Karpas-422 (cell line): ENCODE data around the gene NOP53. TPM values are rescaled to one million over a fixed set of nuclear protein-coding genes. Genes with fewer than 3 reads are reported as not detected.
A peak's percentile ranks its signal among the peaks of the same experiment; 100 is the strongest.

Experiments
- DNase-seq: peaks from one replicate; pipeline ENCODE4 v3.0.0-alpha.2; 2015
- H2AFZ ChIP-seq: fragments of 200-600 bp; sonication (generic); 2 replicates; pipeline ENCODE4 v1.6.1; 2014; ENCODE audit warnings: antibody characterized with exemption, low read length, mixed read lengths
- H3K27ac ChIP-seq: fragments of 200-600 bp; sonication (generic); 2 replicates; pipeline ENCODE4 v1.5.1; 2014; ENCODE audit warnings: mild to moderate bottlenecking, low read length, moderate library complexity
- H3K27me3 ChIP-seq: fragments of 200-600 bp; sonication (generic); 2 replicates; pipeline ENCODE4 v1.6.1; 2014; ENCODE audit warnings: low read length, mixed read lengths
- H3K36me3 ChIP-seq: fragments of 200-600 bp; sonication (generic); 2 replicates; pipeline ENCODE4 v1.6.1; 2014; ENCODE audit warnings: low read length, mixed read lengths; ENCODE audit not compliant: insufficient read depth
- H3K4me1 ChIP-seq: fragments of 200-600 bp; sonication (generic); 2 replicates; pipeline ENCODE4 v1.6.1; 2014; ENCODE audit warnings: mild to moderate bottlenecking, low read length, mixed read lengths
- H3K4me2 ChIP-seq: fragments of 200-600 bp; sonication (generic); 2 replicates; pipeline ENCODE4 v1.6.1; 2014; ENCODE audit warnings: low read length, low read depth, mild to moderate bottlenecking; ENCODE audit not compliant: poor library complexity, severe bottlenecking
- H3K4me3 ChIP-seq: fragments of 200-600 bp; sonication (generic); 2 replicates; pipeline ENCODE4 v1.5.1; 2014; ENCODE audit warnings: mild to moderate bottlenecking, antibody characterized with exemption, low read length, mixed read lengths
- H3K79me2 ChIP-seq: fragments of 200-600 bp; sonication (generic); 2 replicates; pipeline ENCODE4 v1.6.1; 2014; ENCODE audit warnings: mild to moderate bottlenecking, low read length, mixed read lengths
- H3K9ac ChIP-seq: fragments of 200-600 bp; sonication (generic); 2 replicates; pipeline ENCODE4 v1.6.0; 2014; ENCODE audit warnings: low read length
- H3K9me2 ChIP-seq: fragments of 200-600 bp; sonication (generic), shearing (Covaris generic); replicated peaks from 2 replicates; pipeline ENCODE4 v1.6.0; 2014; ENCODE audit warnings: mild to moderate bottlenecking, low read length, moderate library complexity; ENCODE audit not compliant: insufficient read depth
- H3K9me3 ChIP-seq: fragments of 300-700, 200-600 bp; sonication (generic); 2 replicates; pipeline ENCODE4 v1.6.1; 2014; ENCODE audit warnings: low read length, mixed read lengths
- H4K20me1 ChIP-seq: fragments of 200-600 bp; sonication (generic); 2 replicates; pipeline ENCODE4 v1.6.1; 2014; ENCODE audit warnings: mild to moderate bottlenecking, antibody characterized with exemption, low read length, low read depth; ENCODE audit not compliant: insufficient read depth
- total RNA-seq: library from RNA; depleted of rRNA; stranded (reverse); fragments of >200 nt; shearing (Covaris generic); gene quantifications from 2 replicates; pipeline ENCODE4 v1.2.3, GENCODE V29; 2014; ENCODE audit warnings: low replicate concordance; rRNA removed

Gene NOP53
- total RNA-seq = 145 and 293 TPM in 2 replicates

DNA sequence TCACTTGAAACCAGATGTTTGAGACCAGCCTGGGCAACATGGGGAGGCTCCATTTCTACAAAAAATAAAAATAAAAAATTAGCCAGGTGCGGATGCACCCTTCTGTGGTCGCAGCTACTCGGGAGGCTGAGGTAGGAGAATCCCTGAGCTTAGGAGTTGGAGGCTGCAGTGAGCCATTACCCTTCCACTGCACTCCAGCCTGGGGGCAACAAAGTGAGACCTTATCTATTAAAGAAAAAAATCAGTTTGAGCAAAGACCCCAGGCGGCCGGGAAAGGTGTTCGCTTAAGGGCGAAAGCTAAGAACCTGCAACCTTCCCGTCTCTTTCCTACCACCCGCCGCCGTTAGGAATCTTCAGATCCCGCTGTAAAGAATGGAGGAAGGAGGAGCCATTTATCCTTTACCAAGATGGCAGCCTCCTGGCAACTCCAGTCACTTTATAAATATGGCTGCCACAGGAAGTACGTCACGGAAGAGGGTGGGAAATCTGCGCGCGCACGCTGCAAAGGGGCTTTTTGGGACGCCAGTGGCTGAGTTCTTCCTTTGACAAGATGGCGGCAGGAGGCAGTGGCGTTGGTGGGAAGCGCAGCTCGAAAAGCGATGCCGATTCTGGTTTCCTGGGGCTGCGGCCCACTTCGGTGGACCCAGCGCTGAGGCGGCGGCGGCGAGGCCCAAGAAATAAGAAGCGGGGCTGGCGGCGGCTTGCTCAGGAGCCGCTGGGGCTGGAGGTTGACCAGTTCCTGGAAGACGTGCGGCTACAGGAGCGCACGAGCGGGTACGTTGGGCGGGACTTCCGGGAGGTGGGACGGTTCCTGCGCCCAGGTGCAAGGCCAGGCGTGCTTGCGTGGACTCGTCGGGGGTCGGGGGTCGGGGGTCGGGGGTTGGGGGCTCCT is at the start of gene NOP53:
Gene NOP53 (plus strand): TSS at position 537 of the 892 bp plus-strand sequence. CDS start 14 bp downstream, at position 551.
- no peaks in the 10 kb centered on the region for H3K27me3 ChIP-seq
- H3K9me2 ChIP-seq = no peaks in the 10 kb centered on the region
- peak within 1 kb of the TSS; percentile 64 for H3K4me2 ChIP-seq
- peaks cover 28% of the 10 kb centered on the region for H3K79me2 ChIP-seq
- H3K4me3 ChIP-seq = peak within 1 kb of the TSS; percentile 98
- peaks cover 24% of the 10 kb centered on the region for H3K4me1 ChIP-seq
- peaks cover 16% of the 10 kb centered on the region; the same call in 1 of the 2 replicates for H3K36me3 ChIP-seq
- H2AFZ ChIP-seq = peak within 1 kb of the TSS; percentile 94; the same call in 1 of the 2 replicates
- H3K27ac ChIP-seq = peak within 1 kb of the TSS; percentile 62; the same call in 1 of the 2 replicates
- H3K9ac ChIP-seq = peak within 1 kb of the TSS; percentile 94
- DNase-seq = peak; percentile 99
- H4K20me1 ChIP-seq = no peaks in the 10 kb centered on the region
- no peaks in the 10 kb centered on the region for H3K9me3 ChIP-seq

- Histone ChIP-seq H3K36me3 (no peaks in the 10 kb centered on the region), H3K79me2 (no peaks in the 10 kb centered on the region), H3K4me3 (no peak overlapping the region), H3K4me1 (no peaks in the 10 kb centered on the region), H3K27me3 (no peaks in the 10 kb centered on the region), H3K9me3 (no peaks in the 10 kb centered on the region), H3K4me2 (no peak overlapping the region), H2AFZ (no peak overlapping the region), H3K27ac (no peak overlapping the region), H3K9ac (no peak overlapping the region), H3K9me2 (no peaks in the 10 kb centered on the region), H4K20me1 (no peaks in the 10 kb centered on the region)
- no peak for DNase-seq
Measured at GRCh38 chr19:47696635-47697034, 48.7 kb upstream of the NOP53 start.

GRCh38 chr19:47697863-47698609 is 47.3 kb upstream of the NOP53 start:
- no peak overlapping the region for H3K4me2 ChIP-seq
- H3K27ac ChIP-seq = no peak overlapping the region
- no peaks in the 10 kb centered on the region for H3K9me2 ChIP-seq
- H3K36me3 ChIP-seq = no peaks in the 10 kb centered on the region
- no peaks in the 10 kb centered on the region for H3K27me3 ChIP-seq
- H3K4me3 ChIP-seq = no peak overlapping the region
- no peaks in the 10 kb centered on the region for H3K4me1 ChIP-seq
- H3K9me3 ChIP-seq = no peaks in the 10 kb centered on the region
- no peak overlapping the region for H2AFZ ChIP-seq
- peak; percentile 89 for DNase-seq
- no peaks in the 10 kb centered on the region for H4K20me1 ChIP-seq
- H3K9ac ChIP-seq = no peak overlapping the region
- no peaks in the 10 kb centered on the region for H3K79me2 ChIP-seq

GRCh38 chr19:47698631-47699359 is 46.6 kb upstream of the NOP53 start:
- H3K4me3 ChIP-seq = no peak overlapping the region
- H3K4me1 ChIP-seq = no peaks in the 10 kb centered on the region
- no peaks in the 10 kb centered on the region for H3K79me2 ChIP-seq
- no peak for DNase-seq
- H2AFZ ChIP-seq = no peak overlapping the region
- no peaks in the 10 kb centered on the region for H4K20me1 ChIP-seq
- no peaks in the 10 kb centered on the region for H3K27me3 ChIP-seq
- H3K27ac ChIP-seq = no peak overlapping the region
- H3K9me2 ChIP-seq = no peaks in the 10 kb centered on the region
- H3K36me3 ChIP-seq = no peaks in the 10 kb centered on the region
- H3K9ac ChIP-seq = no peak overlapping the region
- H3K9me3 ChIP-seq = no peaks in the 10 kb centered on the region
- no peak overlapping the region for H3K4me2 ChIP-seq

DNA sequence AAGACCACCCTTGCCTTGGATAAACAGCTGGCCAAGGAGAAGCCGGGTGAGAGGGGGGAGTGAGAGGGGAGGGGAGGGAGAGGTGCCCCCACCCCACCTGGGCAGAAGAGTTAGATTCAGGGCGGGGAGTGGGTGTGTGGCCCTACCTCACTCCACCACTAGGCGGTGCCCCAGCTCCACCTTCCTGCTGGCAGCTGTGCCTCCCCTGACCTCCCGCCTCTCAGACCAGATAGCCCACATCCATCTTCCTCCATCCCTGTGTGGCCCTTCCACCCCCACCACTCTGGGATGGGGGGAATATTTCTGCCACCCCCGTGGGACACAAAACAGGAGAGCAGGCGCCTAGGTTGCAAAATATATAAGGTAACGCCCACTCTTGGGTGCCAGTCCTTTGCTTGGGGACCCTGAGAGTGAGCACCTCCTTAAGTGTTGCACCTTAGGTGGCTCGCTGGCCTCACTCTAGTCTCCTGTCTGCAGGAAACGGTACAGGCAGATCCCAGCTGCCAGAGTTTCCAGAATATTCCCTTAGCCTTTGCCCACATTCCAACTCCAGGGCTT is 45.9 kb upstream of the NOP53 start:
- DNase-seq = peak; percentile 85
- Histone ChIP-seq H3K4me1 (no peaks in the 10 kb centered on the region), H3K4me3 (no peak overlapping the region), H3K79me2 (no peaks in the 10 kb centered on the region), H3K9ac (no peak overlapping the region), H3K36me3 (no peaks in the 10 kb centered on the region), H2AFZ (no peak overlapping the region), H3K27ac (no peak overlapping the region), H3K4me2 (no peak overlapping the region), H3K9me3 (no peaks in the 10 kb centered on the region), H3K9me2 (no peaks in the 10 kb centered on the region), H3K27me3 (no peaks in the 10 kb centered on the region), H4K20me1 (no peaks in the 10 kb centered on the region)

DNA sequence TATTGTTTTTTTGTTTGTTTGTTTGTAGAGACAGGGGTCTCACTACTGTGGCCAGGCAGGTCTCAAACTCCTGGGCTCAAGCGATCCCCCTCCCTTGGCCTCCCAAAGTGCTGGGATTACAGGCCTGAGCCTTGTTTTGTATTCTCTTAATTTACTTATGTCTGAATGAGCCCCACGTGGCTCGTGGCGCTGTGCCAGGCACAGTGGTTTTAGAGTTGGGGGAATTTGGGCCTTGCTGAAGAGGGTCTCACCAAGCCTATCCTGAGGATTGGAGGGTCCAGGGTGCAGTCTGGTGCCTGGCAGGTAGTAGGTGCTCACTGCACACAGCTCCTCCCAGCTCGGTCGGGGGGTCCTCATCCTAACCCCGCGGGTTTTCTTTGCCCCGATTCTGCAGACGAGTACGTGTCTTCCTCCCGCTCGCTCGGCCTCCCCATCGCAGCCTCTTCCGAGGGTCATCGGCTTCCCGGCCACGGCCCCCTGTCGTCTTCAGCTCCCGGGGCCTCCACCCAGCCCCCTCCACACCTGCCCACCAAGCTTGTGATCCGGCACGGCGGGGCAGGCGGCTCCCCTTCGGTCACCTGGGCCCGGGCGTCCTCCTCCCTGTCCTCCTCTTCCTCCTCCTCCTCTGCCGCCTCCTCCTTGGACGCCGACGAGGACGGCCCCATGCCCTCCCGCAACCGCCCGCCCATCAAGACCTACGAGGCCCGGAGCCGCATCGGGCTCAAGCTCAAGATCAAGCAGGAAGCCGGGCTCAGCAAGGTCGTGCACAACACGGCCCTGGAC is 44.2 kb upstream of the NOP53 start:
- Histone ChIP-seq H3K9ac (no peak overlapping the region), H3K4me1 (no peaks in the 10 kb centered on the region), H3K36me3 (no peaks in the 10 kb centered on the region), H3K27ac (no peak overlapping the region), H3K9me3 (no peaks in the 10 kb centered on the region), H3K9me2 (no peaks in the 10 kb centered on the region), H3K4me3 (no peak overlapping the region), H3K4me2 (no peak overlapping the region), H2AFZ (no peak overlapping the region), H3K27me3 (no peaks in the 10 kb centered on the region), H4K20me1 (no peaks in the 10 kb centered on the region), H3K79me2 (no peaks in the 10 kb centered on the region)
- DNase-seq = no peak

DNA sequence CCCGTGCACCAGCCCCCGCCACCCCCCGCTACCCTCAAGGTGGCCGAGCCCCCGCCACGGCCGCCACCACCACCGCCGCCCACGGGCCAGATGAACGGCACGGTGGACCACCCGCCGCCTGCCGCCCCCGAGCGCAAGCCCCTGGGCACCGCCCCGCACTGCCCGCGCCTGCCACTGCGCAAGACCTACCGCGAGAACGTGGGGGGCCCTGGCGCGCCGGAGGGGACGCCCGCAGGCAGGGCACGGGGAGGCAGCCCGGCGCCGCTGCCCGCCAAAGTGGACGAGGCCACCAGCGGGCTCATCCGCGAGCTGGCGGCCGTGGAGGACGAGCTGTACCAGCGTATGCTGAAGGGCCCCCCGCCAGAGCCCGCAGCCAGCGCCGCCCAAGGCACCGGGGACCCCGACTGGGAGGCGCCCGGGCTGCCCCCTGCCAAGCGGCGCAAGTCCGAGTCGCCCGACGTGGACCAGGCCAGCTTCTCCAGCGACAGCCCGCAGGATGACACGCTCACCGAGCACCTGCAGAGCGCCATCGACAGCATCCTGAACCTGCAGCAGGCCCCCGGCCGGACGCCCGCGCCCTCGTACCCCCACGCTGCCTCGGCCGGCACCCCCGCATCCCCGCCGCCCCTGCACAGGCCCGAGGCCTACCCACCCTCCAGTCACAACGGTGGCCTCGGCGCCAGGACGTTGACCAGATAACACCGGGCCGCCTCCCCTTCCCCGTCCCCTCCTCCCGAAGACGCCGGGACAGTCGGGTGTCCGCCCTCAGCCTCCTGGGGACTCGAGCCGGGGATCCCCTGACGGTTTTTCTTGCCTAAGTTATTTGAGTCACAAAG is 43.4 kb upstream of the NOP53 start:
- H3K36me3 ChIP-seq = no peaks in the 10 kb centered on the region
- H2AFZ ChIP-seq = no peak overlapping the region
- no peak for DNase-seq
- H3K27ac ChIP-seq = no peak overlapping the region
- no peaks in the 10 kb centered on the region for H3K4me1 ChIP-seq
- H4K20me1 ChIP-seq = no peaks in the 10 kb centered on the region
- no peak overlapping the region for H3K9ac ChIP-seq
- no peaks in the 10 kb centered on the region for H3K27me3 ChIP-seq
- H3K79me2 ChIP-seq = no peaks in the 10 kb centered on the region
- no peak overlapping the region for H3K4me2 ChIP-seq
- no peaks in the 10 kb centered on the region for H3K9me3 ChIP-seq
- no peak overlapping the region for H3K4me3 ChIP-seq
- H3K9me2 ChIP-seq = no peaks in the 10 kb centered on the region
